ENCODE measurements around the gene SPECC1L. TPM values are rescaled to one million over a fixed set of nuclear protein-coding genes. Genes with fewer than 3 reads are reported as not detected.

SPECC1L gene
- total RNA-seq, 2 donors from 2014 or later, result 23.1 to 26.0 TPM

GRCh38 chr22:24437091-24437490 lies 166.5 kb downstream of the SPECC1L start:
- TF ChIP-seq POLR2A (IDR thresholded peaks at IDR 0.05), result no peak
- TF ChIP-seq CTCF (IDR thresholded peaks at IDR 0.05), result no peak
- Histone ChIP-seq H3K27ac (no peak overlapping the region), H3K36me3 (replicated peaks in 1 of 2; ENCODE audit: insufficient read depth in 1 of 2, low read depth in 2 of 2) (no peaks in the 10 kb centered on the region), H3K9me3 (no peaks in the 10 kb centered on the region), H3K4me1 (peaks cover 15% of the 10 kb centered on the region), H3K4me3 (no peak overlapping the region), H3K27me3 (no peaks in the 10 kb centered on the region)
- no peak for ATAC-seq
- DNase-seq, result no peak
- WGBS, 2 donors, result 88 to 91% methylated on average over 2 to 4 of the region's 4 CpGs
- intact Hi-C loops (cut with DNase I), result no loop called here

- DNase-seq, result no peak
- TF ChIP-seq CTCF (IDR thresholded peaks at IDR 0.05) (no peak), POLR2A (IDR thresholded peaks at IDR 0.05) (no peak)
- intact Hi-C loops (cut with DNase I), result no loop called here
- H3K36me3 ChIP-seq (replicated peaks in 1 of 2; ENCODE audit: insufficient read depth in 1 of 2, low read depth in 2 of 2), result no peaks in the 10 kb centered on the region
- no peak overlapping the region for H3K27ac ChIP-seq
- no peaks in the 10 kb centered on the region for H3K27me3 ChIP-seq
- H3K9me3 ChIP-seq, result no peaks in the 10 kb centered on the region
- peaks cover 8% of the 10 kb centered on the region for H3K4me1 ChIP-seq
- H3K4me3 ChIP-seq, result no peak overlapping the region
- 83 to 87% methylated on average over 4 to 5 of the region's 5 CpGs for WGBS, 2 donors
- ATAC-seq, result no peak
Measured at GRCh38 chr22:24437741-24438328, 167.2 kb downstream of the SPECC1L start.

GRCh38 chr22:24440270-24440717 lies 169.7 kb downstream of the SPECC1L start:
- DNase-seq (no peak), ATAC-seq (no peak)
- Histone ChIP-seq H3K27me3 (no peaks in the 10 kb centered on the region), H3K36me3 (replicated peaks in 1 of 2; ENCODE audit: insufficient read depth in 1 of 2, low read depth in 2 of 2) (no peaks in the 10 kb centered on the region), H3K27ac (no peak overlapping the region), H3K4me3 (no peak overlapping the region), H3K9me3 (no peaks in the 10 kb centered on the region), H3K4me1 (no peaks in the 10 kb centered on the region)
- no peak for TF ChIP-seq POLR2A (IDR thresholded peaks at IDR 0.05)
- TF ChIP-seq CTCF (IDR thresholded peaks at IDR 0.05), result no peak
- 83 to 92% methylated on average over 7 to 10 of the region's 10 CpGs for WGBS, 2 donors
- intact Hi-C loops (cut with DNase I), result no loop called here

- Histone ChIP-seq H3K4me1 (no peaks in the 10 kb centered on the region), H3K9me3 (no peaks in the 10 kb centered on the region), H3K27me3 (no peaks in the 10 kb centered on the region), H3K4me3 (no peak overlapping the region), H3K36me3 (replicated peaks in 1 of 2; ENCODE audit: insufficient read depth in 1 of 2, low read depth in 2 of 2) (no peaks in the 10 kb centered on the region), H3K27ac (no peak overlapping the region)
- DNase-seq, result no peak
- no peak for ATAC-seq
- no peak for TF ChIP-seq CTCF (IDR thresholded peaks at IDR 0.05)
- no peak for TF ChIP-seq POLR2A (IDR thresholded peaks at IDR 0.05)
- intact Hi-C loops (cut with DNase I), result no loop called here
- WGBS, 2 donors, result 88 to 91% methylated on average over 20 to 29 of the region's 30 CpGs
Measured at GRCh38 chr22:24440718-24441405, 170.2 kb downstream of the SPECC1L start.

Measured in body of pancreas (tissue), 4 donors.